AG04449 (cell line): ENCODE measurements around the gene RTKN.

Experiments used
- CTCF ChIA-PET: fragments of 350-600 bp; formaldehyde crosslinking; extraction: SDS; loops from one replicate; lab custom pipeline; 2021; ENCODE audit warnings: antibody characterized with exemption; lab: Yijun Ruan, JAX
- POLR2A ChIA-PET: fragments of 400-600, 350-600 bp; formaldehyde crosslinking; extraction: SDS; loops from one replicate; lab custom pipeline; 2020; ENCODE audit warnings: antibody characterized with exemption, inconsistent platforms; lab: Yijun Ruan, JAX
- DNase-seq: peaks from one replicate; pipeline ENCODE4 v3.0.0-alpha.2; 2010; ENCODE audit warnings: low read depth, low spot score
- H3K4me3 ChIP-seq: 2 replicates; pipeline ENCODE4 v1.5.1; 2011; ENCODE audit warnings: low read depth, mild to moderate bottlenecking, control low read depth, low read length
- TF ChIP-seq, protein P1 (sequence below): IDR thresholded peaks from one replicate; pipeline ENCODE4 v1.5.1; 2011; ENCODE audit warnings: mild to moderate bottlenecking, moderate library complexity, low read length, control low read depth, inconsistent platforms; ENCODE audit not compliant: insufficient read depth; ENCODE audit errors: missing control alignments

Gene RTKN

DNA sequence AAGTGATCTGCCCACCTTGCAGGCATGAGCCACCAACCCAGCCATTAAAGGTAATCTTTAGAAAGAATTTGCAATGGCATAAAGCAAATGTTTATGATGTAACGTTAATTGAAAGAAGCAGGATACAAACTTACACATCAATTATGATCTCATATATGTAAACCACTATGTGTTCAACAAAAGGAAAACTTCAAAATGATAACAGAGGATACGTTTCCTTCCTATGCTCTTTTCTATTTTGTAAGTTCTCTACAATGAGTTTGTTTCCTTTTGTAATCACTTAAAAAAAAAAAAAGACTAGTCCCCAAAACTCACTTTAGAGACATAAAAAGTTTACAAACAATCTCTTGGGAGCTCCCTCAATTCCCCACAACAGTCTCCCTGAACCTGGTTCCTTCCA lies 21.7 kb downstream of the RTKN start:
- no peak overlapping the region for H3K4me3 ChIP-seq
- TF ChIP-seq, protein P1, sequence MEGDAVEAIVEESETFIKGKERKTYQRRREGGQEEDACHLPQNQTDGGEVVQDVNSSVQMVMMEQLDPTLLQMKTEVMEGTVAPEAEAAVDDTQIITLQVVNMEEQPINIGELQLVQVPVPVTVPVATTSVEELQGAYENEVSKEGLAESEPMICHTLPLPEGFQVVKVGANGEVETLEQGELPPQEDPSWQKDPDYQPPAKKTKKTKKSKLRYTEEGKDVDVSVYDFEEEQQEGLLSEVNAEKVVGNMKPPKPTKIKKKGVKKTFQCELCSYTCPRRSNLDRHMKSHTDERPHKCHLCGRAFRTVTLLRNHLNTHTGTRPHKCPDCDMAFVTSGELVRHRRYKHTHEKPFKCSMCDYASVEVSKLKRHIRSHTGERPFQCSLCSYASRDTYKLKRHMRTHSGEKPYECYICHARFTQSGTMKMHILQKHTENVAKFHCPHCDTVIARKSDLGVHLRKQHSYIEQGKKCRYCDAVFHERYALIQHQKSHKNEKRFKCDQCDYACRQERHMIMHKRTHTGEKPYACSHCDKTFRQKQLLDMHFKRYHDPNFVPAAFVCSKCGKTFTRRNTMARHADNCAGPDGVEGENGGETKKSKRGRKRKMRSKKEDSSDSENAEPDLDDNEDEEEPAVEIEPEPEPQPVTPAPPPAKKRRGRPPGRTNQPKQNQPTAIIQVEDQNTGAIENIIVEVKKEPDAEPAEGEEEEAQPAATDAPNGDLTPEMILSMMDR: no peak
- CTCF ChIA-PET: interaction anchor here (3.1 kb wide), 1 partner anchor 28 kb away, joined by 14 read pairs; no protein-coding TSS in a partner anchor
- no peak for DNase-seq
- POLR2A ChIA-PET: no interaction called here

GRCh38 chr2:74419345-74419744 lies 22.4 kb downstream of the RTKN start:
- TF ChIP-seq, protein P1: no peak
- ChIA-PET POLR2A (no interaction called here), CTCF (interaction anchor here (1.2 to 3.1 kb wide), 2 partner anchors 27 to 28 kb away, joined by 3 to 14 read pairs; no protein-coding TSS in a partner anchor)
- H3K4me3 ChIP-seq: no peak overlapping the region
- DNase-seq: no peak

DNA sequence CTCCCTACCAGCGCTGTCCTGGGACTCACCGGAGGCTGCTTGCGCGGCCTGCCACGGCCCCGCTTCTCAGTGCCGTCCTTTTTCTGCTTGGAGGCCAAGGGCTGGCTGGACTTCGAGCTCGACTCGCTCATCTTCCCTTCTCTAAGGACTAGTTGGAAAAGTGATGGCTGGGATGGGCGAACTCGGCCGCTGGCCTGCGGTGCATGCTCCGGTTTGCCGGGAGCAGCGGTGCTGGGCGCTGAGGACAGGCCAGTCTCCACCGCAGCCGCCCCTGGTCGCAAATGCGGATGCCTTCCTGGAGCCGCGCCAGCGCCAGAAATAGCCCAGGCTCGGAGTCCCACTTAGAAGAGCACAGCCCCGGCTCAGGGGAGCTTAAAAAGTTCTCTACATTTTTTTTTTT lies 23.4 kb downstream of the RTKN start:
- H3K4me3 ChIP-seq: no peak overlapping the region
- DNase-seq: no peak
- TF ChIP-seq, protein P1: no peak
- CTCF ChIA-PET: interaction anchor here (0.8 to 1.2 kb wide), 2 partner anchors 10 to 26 kb away, joined by 3 read pairs; no protein-coding TSS in a partner anchor
- POLR2A ChIA-PET: no interaction called here

- POLR2A ChIA-PET: no interaction called here
- no peak overlapping the region for H3K4me3 ChIP-seq
- no peak for DNase-seq
- CTCF ChIA-PET: interaction anchor here (0.8 to 1.2 kb wide), 2 partner anchors 9 to 26 kb away, joined by 3 read pairs; no protein-coding TSS in a partner anchor
- TF ChIP-seq, protein P1: no peak
These were observed 24.0 kb downstream of the RTKN start for GRCh38 chr2:74417763-74418162.

GRCh38 chr2:74417197-74417596 lies 24.5 kb downstream of the RTKN start:
- TF ChIP-seq, protein P1: no peak
- DNase-seq: no peak
- H3K4me3 ChIP-seq: no peak overlapping the region
- CTCF ChIA-PET: no interaction called here
- POLR2A ChIA-PET: no interaction called here

DNA sequence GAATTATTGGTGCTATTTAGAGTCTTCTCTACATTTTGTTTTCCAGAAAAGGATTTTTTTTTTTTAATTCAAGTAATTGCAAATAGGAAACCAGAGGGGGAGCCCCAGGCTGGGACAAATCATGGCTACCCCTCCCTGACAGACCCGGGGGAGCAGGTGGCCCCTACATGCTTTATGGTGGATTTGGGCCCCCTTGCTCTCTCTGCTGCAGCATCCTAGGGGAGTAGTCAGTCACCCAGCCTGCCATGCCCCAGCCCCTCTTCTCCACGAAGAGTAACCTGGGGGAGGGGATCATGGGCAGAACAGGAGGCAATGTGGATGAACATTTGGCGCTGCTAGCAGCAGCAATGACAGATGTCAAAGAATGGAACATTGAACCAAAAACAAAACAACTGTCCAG lies 25.0 kb downstream of the RTKN start:
- CTCF ChIA-PET: no interaction called here
- POLR2A ChIA-PET: no interaction called here
- no peak for DNase-seq
- no peak overlapping the region for H3K4me3 ChIP-seq
- TF ChIP-seq, protein P1: no peak
